Neural cell (in vitro differentiated cells): ENCODE results near the gene SHISA9. TPM values are rescaled to one million over a fixed set of nuclear protein-coding genes. Genes with fewer than 3 reads are reported as not detected.

Experiments
- H2AFZ ChIP-seq: fragments of 200-600, 300-800 bp; sonication (generic), shearing (Covaris generic); 2 replicates; pipeline ENCODE4 v1.6.0; 2014; ENCODE audit warnings: low read depth, mild to moderate bottlenecking, antibody characterized with exemption, low read length, moderate library complexity
- H3F3A ChIP-seq: fragments of 200-600 bp; shearing (Covaris generic); 2 replicates; pipeline ENCODE4 v1.6.1; 2016; ENCODE audit warnings: mild to moderate bottlenecking, moderate library complexity, mixed read lengths, antibody characterized with exemption, low read length; ENCODE audit not compliant: insufficient read depth, poor library complexity, severe bottlenecking
- H3K27ac ChIP-seq: fragments of 200-600, 300-800 bp; sonication (generic), shearing (Covaris generic); 2 replicates; pipeline ENCODE4 v1.5.1; 2014; ENCODE audit warnings: mild to moderate bottlenecking, low read length, moderate library complexity
- H3K27me3 ChIP-seq: fragments of 300-800, 200-600 bp; sonication (generic), shearing (Covaris generic); 2 replicates; pipeline ENCODE4 v1.6.0; 2014; ENCODE audit warnings: mild to moderate bottlenecking, low read depth, low read length, moderate library complexity; ENCODE audit not compliant: insufficient read depth
- H3K36me3 ChIP-seq: fragments of 300-800, 200-600 bp; sonication (generic), shearing (Covaris generic); 2 replicates; pipeline ENCODE4 v1.5.1; 2014; ENCODE audit warnings: mild to moderate bottlenecking, antibody characterized with exemption, low read length, moderate library complexity; ENCODE audit not compliant: insufficient read depth
- H3K4me2 ChIP-seq: fragments of 300-800, 200-600 bp; sonication (generic), shearing (Covaris generic); 2 replicates; pipeline ENCODE4 v1.6.0; 2014; ENCODE audit warnings: mild to moderate bottlenecking, low read length
- H3K4me3 ChIP-seq: fragments of 300-800, 200-600 bp; sonication (generic), shearing (Covaris generic); 2 replicates; pipeline ENCODE4 v1.5.1; 2014; ENCODE audit warnings: mild to moderate bottlenecking, low read length, moderate library complexity
- H3K79me2 ChIP-seq: fragments of 200-600 bp; shearing (Covaris generic); replicated peaks from 2 replicates; pipeline ENCODE4 v1.6.0; 2014; ENCODE audit warnings: mild to moderate bottlenecking, low read length, moderate library complexity; ENCODE audit not compliant: insufficient read depth
- H3K9ac ChIP-seq: fragments of 300-800, 200-600 bp; sonication (generic), shearing (Covaris generic); 2 replicates; pipeline ENCODE4 v1.6.1; 2016; ENCODE audit warnings: mild to moderate bottlenecking, low read length, mixed read lengths
- H3K9me2 ChIP-seq: fragments of 200-600 bp; shearing (Covaris generic); 2 replicates; pipeline ENCODE4 v1.6.1; 2016; ENCODE audit warnings: mild to moderate bottlenecking, low read length, mixed read lengths; ENCODE audit not compliant: insufficient read depth
- H3K9me3 ChIP-seq: fragments of 200-600, 300-800 bp; sonication (generic), shearing (Covaris generic); 2 replicates; pipeline ENCODE4 v1.6.1; 2016; ENCODE audit warnings: mild to moderate bottlenecking, mixed run types, low read length, moderate library complexity, mixed read lengths
- H4K20me1 ChIP-seq: fragments of 200-600 bp; shearing (Covaris generic); 2 replicates; pipeline ENCODE4 v1.6.1; 2016; ENCODE audit warnings: mild to moderate bottlenecking, mixed run types; ENCODE audit not compliant: insufficient read depth
- CTCF ChIP-seq: fragments of 450-650 bp; IDR thresholded peaks from 2 replicates; pipeline ENCODE4 v1.5.1; 2014; ENCODE audit warnings: antibody characterized with exemption, mild to moderate bottlenecking, moderate library complexity; ENCODE audit not compliant: poor library complexity, severe bottlenecking
- EP300 ChIP-seq: fragments of 450-650 bp; conservative IDR thresholded peaks from 2 replicates; pipeline ENCODE4 v1.6.1; 2014; ENCODE audit warnings: antibody characterized with exemption, mild to moderate bottlenecking, moderate library complexity; ENCODE audit not compliant: poor library complexity, severe bottlenecking
- EZH2 ChIP-seq: fragments of 200-600, 300-800 bp; shearing (Covaris generic), sonication (generic); IDR thresholded peaks from 2 replicates; pipeline ENCODE4 v1.6.1; 2014; ENCODE audit warnings: antibody characterized with exemption, low read length, borderline replicate concordance, mild to moderate bottlenecking; ENCODE audit not compliant: insufficient read depth, poor library complexity, severe bottlenecking
- MXI1 ChIP-seq: fragments of 450-650 bp; conservative IDR thresholded peaks from 2 replicates; pipeline ENCODE4 v1.6.1; 2014; ENCODE audit warnings: antibody characterized with exemption, mild to moderate bottlenecking; ENCODE audit not compliant: poor library complexity, severe bottlenecking
- POLR2AphosphoS5 ChIP-seq: IDR thresholded peaks from 2 replicates; pipeline ENCODE4 v1.6.1; 2012
- RAD21 ChIP-seq: fragments of 450-650 bp; conservative IDR thresholded peaks from 2 replicates; pipeline ENCODE4 v1.6.1; 2014; ENCODE audit warnings: antibody characterized with exemption, mild to moderate bottlenecking, moderate library complexity
- SMC3 ChIP-seq: fragments of 450-650 bp; conservative IDR thresholded peaks from 2 replicates; pipeline ENCODE4 v1.6.1; 2014; ENCODE audit warnings: antibody characterized with exemption, mild to moderate bottlenecking, moderate library complexity; ENCODE audit not compliant: poor library complexity
- TAF1 ChIP-seq: IDR thresholded peaks from 2 replicates; pipeline ENCODE4 v1.6.1; 2012; ENCODE audit warnings: low read depth
- polyA plus RNA-seq: library from polyadenylated mRNA; depleted of rRNA; stranded (reverse); fragments of >200 nt; gene quantifications from 2 replicates; pipeline ENCODE4 v1.2.3, GENCODE V29; 2014
- TF ChIP-seq, protein P1 (sequence below): IDR thresholded peaks from 2 replicates; pipeline ENCODE4 v1.6.1; 2012; ENCODE audit warnings: borderline replicate concordance

Gene SHISA9
- polyA plus RNA-seq, 1 donor from 2014 or later: 2.0 TPM

DNA sequence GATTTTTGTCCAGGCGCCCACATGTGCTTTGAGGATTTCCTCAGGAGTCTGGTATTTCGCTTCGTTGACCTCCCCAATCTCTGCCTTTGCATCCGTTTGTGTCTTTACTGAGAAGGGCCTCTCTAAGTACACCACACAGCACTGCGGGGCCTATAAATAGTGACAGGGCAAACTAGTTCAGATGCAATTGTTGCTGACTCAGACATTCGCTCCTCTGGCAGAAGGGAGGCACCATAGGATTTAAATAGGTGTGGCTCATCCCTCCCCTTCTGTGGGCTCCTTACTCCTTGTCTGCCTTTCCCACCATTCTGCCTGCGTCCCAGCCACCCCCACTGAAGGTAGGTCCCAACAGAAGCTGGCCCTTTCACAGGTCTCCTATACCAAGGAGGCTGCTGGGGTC is 192.3 kb downstream of the SHISA9 start:
- Histone ChIP-seq H3K36me3 (no peaks in the 10 kb centered on the region), H3K27ac (no peak overlapping the region), H3K4me3 (no peak overlapping the region), H3K4me2 (no peak overlapping the region), H3K9ac (no peak overlapping the region), H4K20me1 (no peaks in the 10 kb centered on the region), H3F3A (no peaks in the 10 kb centered on the region), H3K79me2 (no peaks in the 10 kb centered on the region), H3K9me3 (no peaks in the 10 kb centered on the region), H3K9me2 (no peaks in the 10 kb centered on the region), H3K27me3 (no peaks in the 10 kb centered on the region), H2AFZ (no peak overlapping the region)
- TF ChIP-seq SMC3 (no peak), TAF1 (no peak), RAD21 (no peak), EZH2 (no peak), CTCF (no peak), POLR2AphosphoS5 (no peak)
- TF ChIP-seq, protein P1, sequence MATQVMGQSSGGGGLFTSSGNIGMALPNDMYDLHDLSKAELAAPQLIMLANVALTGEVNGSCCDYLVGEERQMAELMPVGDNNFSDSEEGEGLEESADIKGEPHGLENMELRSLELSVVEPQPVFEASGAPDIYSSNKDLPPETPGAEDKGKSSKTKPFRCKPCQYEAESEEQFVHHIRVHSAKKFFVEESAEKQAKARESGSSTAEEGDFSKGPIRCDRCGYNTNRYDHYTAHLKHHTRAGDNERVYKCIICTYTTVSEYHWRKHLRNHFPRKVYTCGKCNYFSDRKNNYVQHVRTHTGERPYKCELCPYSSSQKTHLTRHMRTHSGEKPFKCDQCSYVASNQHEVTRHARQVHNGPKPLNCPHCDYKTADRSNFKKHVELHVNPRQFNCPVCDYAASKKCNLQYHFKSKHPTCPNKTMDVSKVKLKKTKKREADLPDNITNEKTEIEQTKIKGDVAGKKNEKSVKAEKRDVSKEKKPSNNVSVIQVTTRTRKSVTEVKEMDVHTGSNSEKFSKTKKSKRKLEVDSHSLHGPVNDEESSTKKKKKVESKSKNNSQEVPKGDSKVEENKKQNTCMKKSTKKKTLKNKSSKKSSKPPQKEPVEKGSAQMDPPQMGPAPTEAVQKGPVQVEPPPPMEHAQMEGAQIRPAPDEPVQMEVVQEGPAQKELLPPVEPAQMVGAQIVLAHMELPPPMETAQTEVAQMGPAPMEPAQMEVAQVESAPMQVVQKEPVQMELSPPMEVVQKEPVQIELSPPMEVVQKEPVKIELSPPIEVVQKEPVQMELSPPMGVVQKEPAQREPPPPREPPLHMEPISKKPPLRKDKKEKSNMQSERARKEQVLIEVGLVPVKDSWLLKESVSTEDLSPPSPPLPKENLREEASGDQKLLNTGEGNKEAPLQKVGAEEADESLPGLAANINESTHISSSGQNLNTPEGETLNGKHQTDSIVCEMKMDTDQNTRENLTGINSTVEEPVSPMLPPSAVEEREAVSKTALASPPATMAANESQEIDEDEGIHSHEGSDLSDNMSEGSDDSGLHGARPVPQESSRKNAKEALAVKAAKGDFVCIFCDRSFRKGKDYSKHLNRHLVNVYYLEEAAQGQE: no peak

- Histone ChIP-seq H3K9me3 (no peaks in the 10 kb centered on the region), H3K27ac (no peak overlapping the region), H3K4me2 (no peak overlapping the region), H3K79me2 (no peaks in the 10 kb centered on the region), H2AFZ (no peak overlapping the region), H3K36me3 (no peaks in the 10 kb centered on the region), H3K9me2 (no peaks in the 10 kb centered on the region), H3F3A (no peaks in the 10 kb centered on the region), H3K4me3 (no peak overlapping the region), H3K9ac (no peak overlapping the region), H4K20me1 (no peaks in the 10 kb centered on the region), H3K27me3 (no peaks in the 10 kb centered on the region)
- TF ChIP-seq TAF1 (no peak), POLR2AphosphoS5 (no peak), RAD21 (no peak), EP300 (no peak), CTCF (no peak), MXI1 (no peak), EZH2 (no peak), SMC3 (no peak)
- TF ChIP-seq, protein P1: no peak
Observed at GRCh38 chr16:13095061-13095460, 193.7 kb downstream of the SHISA9 start.
